ENCODE data around the gene ZSCAN5B.
"Not testable (repeated sequence)": the region's sequence is repeated elsewhere in the genome, so short reads cannot be mapped to it uniquely, and the experiment has no call there.

Gene ZSCAN5B, protein sequence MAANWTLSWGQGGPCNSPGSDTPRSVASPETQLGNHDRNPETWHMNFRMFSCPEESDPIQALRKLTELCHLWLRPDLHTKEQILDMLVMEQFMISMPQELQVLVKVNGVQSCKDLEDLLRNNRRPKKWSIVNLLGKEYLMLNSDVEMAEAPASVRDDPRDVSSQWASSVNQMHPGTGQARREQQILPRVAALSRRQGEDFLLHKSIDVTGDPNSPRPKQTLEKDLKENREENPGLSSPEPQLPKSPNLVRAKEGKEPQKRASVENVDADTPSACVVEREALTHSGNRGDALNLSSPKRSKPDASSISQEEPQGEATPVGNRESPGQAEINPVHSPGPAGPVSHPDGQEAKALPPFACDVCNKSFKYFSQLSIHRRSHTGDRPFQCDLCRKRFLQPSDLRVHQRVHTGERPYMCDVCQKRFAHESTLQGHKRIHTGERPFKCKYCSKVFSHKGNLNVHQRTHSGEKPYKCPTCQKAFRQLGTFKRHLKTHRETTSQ

DNA sequence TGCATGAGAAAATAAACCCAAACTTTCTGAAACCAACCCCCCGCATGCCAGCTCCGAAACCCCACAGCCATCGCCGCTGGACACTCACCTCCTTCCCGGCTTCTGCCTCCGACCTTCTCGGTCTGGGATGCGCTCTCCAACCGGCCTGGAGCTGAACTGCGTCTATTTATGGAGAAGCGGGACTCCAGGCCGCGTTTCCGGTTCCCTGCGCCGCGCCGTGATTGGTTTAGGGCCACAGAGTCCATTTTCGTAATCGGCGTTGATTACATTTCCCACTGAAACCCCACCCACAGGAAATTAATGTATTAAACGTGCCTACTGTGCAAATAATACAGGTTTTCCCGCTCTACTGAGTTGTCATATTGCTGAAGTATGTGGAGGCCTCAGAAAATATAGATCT lies at the start of gene ZSCAN5B:
Gene ZSCAN5B (minus strand): TSS at position 138 of the 400 bp plus-strand sequence. CDS start 4,731 bp downstream, outside the sequence.
- DNase-seq: not testable (repeated sequence)

DNA sequence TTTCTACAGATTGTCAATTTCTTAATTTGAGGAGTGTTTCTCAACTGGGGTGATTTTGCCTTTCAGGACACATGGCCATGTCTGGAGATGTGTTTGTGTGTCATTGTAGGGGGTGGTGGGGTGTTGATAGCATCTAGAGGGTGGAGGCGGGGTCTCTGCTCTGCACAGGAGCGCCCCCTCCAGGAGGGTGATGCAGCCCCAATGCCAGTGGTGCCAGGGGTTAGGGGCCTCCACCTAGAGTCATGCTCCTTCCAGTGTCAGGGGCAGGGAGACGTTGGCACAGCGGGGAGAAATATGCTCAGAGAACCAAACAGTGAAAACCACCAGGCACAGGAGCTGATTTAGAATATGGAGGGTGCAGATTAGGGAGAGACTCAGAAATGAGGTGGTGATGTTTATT lies 48.2 kb upstream of the ZSCAN5B start:
- DNase-seq: not testable (repeated sequence)

DNA sequence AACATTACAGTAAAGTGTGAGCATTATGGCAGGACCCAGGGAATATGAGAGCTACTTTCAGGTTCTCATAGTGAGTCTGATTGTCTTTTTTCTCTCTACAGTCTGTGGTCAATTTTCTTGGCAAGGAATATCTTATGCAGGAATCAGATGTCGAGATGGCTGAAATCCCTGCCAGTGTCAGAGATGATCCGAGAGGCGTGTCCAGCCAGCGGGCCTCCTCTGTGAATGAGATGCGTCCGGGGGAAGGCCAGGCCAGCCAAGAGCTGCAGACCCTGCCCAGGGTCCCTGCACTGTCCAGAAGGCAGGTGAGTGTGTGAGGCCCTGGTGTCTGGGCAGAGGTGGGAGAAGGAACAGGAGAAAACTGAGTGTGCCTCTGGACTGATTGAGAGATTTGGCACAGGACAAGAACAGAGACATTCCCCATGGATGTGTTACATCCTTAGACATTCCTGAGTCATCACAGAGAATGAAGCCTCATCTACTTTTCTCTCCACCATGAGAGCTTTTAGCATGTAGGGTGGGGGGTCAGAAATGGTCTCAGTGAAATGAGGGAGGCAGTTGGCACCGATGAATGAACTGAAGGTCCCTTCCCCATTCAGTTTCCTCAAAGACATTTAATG lies 47.6 kb upstream of the ZSCAN5B start:
- DNase-seq: no peak

DNA sequence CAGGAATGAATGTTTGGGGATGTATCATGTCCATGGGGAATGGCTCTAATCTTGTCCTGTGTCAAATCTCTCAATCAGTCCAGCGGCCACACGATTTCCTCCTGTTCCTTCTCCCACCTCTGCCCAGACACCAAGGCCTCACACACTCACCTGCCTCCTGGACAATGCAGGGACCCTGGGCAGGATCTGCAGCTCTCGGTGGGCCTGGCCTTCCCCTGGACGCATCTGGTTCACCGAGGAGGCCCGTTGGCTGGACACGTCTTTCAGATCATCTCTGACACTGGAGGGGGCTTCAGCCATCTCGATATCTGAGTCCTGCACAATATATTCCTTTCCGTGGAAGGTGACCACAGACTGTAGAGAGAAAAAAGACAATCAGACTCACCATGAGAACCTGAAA lies 25.9 kb upstream of the ZSCAN5B start:
- no peak for DNase-seq

DNA sequence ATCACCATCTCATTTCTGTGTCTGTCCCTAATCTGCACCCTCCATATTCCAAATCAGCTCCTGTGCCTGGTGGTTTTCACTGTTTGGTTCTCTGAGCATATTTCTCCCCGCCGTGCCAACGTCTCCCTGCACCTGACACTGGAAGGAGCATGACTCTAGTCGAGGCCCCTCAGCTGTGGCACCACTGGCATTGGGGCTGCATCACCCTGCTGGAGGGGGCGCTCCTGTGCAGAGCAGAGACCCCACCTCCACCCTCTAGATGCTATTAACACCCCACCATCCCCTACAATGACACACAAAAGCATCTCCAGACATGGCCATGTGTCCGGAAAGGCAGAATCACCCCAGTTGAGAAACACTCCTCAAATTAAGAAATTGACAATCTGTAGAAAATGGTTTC lies 25.3 kb upstream of the ZSCAN5B start:
- no peak for DNase-seq

DNA sequence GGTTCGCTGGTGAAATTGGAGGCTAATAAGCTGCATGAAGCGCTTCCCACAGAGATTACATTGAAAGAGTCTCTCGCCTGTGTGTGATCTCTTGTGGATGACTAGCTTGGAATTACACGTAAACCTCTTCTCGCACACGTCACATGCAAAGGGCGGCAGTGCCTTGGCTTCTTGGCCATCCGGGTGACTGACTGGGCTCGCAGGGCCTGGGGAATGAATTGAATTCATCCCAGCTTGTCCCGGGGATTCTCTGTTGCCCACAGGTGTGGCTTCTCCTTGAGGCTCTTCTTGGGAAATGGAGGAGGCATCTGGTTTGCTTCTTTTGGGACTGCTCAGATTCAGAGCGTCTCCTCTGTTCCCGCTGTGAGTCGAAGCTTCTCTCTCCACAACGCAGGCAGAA lies 24.3 kb upstream of the ZSCAN5B start:
- no peak for DNase-seq

DNA sequence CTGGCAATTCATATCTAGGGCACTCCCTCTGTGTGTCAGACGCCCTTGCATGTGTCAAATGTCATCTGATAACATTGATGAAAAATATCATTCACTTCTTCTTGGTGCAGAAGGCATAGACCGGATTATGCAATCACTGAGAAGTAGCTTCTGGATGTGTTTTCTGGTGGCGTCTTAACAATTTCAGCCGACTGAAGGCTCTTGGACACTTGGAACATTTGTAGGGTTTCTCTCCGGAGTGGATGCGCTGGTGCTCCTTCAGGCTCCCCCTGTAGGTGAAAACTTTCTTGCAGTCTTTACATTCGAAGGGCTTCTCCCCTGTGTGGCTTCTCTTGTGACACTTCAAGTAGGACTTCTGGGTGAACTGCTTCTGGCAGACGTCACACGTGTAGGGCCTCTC lies 23.9 kb upstream of the ZSCAN5B start:
- DNase-seq: not testable (repeated sequence)

DNA sequence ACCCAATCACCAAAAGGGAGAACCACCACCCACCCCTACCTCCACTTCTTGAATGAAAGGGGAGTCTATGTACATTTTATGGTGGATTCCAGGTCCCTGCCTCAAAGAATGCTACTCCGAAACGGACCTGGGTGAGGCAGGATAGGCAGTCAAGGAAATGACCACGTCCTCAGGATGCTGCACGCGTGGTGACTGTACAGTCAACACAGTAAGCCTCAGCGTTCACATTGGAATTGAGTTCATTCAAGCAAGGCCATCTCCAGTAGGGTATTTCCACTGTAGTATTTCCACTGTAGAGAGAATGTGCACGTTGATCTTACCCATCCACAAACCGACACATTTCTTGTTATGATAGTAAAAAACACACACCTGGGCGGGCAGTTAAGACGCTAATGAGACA lies 21.4 kb upstream of the ZSCAN5B start:
- no peak for DNase-seq

DNA sequence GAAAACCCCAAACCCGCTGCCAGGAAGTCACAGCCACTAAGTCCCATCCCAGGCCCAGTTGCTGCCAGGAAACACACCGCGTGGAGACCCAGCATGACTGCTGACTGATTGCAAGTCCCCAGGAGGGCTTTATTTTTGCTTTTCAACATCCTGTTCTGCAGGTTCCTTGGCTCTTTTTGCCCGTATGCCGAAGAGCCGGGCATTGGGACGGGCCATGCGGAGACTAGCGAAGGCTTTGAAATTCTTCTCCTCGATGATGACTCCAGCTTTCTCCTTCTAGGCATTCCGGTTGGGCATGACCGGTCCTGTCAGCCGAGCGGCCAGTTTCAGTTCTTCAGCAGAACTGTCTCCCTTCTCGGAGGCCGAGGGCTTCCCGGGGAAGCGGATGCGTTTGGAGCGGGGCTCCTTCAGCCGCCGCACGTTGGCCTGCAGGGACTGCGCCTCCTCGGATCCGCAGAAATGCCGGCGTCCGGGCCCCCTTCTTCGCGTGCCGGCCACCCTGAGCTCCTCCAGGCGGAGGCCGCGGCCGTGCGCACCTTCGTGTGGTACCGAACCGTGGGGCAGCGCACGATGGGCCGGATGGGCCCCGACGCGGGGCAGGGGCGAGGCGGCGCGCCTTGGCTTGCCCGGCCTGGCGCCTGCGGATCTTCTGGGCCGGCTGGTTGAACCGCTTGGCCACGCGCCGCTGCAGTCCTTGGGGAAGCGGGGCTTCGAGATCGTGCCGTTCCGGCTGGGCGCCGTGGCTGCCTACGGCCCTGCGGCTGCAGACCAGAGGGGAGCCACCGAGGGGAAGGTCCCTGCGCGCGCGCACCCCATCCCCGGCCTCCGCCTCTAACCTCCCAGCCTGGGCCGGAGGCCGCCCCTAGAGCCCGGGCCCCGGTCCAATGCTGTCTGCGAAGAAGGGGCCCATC lies 19.7 kb upstream of the ZSCAN5B start:
- no peak for DNase-seq

DNA sequence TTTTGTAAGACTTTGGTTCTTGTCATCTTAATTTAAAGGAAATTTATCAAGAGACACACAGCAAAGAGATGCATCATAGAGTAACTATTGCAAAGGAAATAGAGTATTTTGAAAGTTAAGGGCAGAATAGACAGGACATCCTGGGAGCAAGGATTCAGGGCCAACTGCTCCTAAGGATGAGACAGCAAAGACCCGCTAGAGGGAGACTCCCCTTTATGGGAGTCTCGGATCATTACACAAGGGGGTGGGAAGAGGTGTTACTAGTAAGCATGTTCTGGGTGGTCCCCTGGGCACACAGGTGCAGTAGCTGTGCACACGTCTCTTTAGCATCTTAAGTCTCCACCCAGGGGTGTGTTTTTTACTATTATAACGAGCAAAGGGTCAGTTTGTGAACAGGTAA lies 14.1 kb upstream of the ZSCAN5B start:
- no peak for DNase-seq

DNA sequence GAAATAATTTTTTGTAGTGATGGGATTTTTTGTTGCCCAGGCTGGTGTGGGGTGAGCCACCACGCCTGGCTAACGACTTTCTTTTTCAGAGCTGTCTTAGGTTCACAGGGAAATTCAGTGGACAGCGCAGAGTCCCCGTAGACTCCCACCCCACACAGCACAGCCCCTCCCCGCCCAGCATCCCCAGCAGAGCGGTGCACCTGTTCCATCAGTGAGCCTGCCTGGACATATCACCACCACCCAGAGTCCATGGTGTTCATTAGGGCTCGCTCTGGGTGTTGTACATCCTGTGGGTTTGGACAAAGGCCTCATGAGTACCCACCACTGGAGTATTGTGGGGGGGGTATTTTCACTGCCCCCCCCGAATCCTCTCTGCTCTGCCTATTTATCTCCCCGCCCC lies 12.5 kb upstream of the ZSCAN5B start:
- DNase-seq: not testable (repeated sequence)

DNA sequence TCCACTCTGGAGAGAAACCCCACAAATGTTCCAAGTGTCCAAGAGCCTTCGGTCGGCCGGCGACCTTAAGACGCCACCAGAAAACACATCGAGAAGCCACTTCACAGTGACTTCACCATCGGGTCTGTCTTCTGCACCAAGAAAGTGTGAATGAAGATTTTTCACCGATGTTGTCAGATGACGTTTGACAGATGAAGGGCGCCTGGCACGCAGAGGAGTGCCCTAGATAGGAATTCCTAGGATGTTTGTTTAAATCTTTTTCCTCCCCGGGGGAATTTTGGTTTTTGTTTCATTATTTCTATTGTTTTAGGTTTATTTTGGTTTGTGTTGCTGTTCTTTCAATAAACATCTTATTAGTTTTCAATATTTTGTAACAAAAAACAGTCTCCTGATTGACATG lies 11.5 kb upstream of the ZSCAN5B start:
- DNase-seq: no peak

DNA sequence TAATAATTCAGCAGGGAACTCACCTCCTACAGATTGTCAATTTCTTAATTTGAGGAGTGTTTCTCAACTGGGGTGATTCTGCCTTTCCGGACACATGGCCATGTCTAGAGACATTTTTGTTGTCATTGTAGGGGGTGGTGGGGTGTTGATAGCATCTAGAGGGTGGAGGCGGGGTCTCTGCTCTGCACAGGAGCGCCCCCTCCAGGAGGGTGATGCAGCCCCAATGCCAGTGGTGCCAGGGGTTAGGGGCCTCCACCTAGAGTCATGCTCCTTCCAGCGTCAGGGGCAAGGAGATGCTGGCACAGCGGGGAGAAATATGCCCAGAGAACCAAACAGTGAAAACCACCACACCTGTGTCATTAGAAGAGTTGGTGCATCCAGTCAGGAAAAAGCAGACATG lies 10.0 kb upstream of the ZSCAN5B start:
- DNase-seq: not testable (repeated sequence)

DNA sequence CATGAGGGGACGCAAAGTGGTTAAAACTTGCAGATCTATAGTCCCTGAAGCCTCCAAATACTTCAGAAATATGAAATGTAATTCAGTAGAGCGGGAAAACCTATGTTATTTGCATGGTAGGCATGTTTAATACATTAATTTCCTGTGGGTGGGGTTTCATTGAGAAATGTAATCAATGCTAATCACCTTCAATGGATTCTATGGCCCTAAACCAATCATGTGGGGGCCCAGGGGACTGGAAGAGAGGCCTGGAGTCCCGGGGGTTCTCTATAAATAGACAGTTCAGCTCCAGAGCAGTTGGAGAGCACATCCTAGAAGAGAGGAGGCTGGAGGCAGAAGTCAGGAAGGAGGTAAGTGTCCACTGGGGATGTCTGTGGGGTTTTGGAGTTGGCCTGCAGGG lies 4.4 kb upstream of the ZSCAN5B start, which contains the start of gene ZSCAN5C:
Gene ZSCAN5C (plus strand): TSS at position 301 of the 400 bp plus-strand sequence. CDS start 3,641 bp downstream, outside the sequence.
- no peak for DNase-seq

DNA sequence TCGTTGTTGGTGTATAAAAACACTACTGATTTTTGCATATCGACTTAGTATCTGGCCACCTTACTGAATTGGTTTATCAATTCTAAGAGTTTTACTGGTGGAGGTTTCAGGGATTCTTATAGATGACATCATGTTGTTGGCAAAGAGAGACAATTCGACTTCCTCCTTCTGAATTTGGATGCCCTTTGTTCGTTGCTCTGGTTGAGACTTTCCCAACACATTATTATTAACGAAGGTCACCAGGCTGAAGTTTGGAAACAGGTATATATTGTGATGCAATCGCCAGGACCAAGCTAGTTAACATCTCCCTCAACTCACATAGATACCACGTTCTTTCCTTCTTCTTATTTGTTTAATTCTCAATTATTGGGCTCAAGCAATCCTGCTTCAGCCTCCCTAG lies 2.1 kb upstream of the ZSCAN5B start:
- DNase-seq: no peak

DNA sequence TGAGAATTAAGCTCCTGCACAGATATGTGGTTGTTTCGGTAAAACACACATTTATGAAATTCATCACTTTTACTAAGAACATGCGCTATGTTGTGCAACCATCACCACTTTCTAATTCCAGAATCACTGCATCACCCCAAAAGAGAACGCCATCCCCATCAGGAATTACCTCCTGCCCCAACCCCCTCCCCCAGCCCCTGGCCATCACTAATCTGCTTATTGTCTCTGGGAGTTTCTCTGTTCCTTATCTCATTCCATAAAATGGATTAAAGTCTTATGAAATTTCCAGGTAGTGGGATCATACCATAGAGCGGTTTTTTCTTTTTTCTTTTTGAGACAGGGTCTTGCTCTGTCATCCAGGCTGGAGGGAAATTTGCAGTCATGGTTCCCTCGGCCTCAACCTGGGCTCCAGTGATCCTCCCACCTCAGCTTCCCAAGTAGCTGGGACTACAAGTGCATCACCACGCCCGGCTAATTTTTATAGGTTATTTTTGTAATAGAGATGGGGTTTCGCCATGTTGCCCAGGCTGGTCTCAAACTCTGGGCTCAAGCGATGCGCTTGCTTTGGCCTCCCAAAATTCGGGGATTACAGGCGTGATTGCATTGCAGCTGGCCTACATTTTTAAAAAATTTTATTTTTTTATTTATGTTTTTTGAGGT lies 3.5 kb downstream of the ZSCAN5B start:
- no peak for DNase-seq

DNA sequence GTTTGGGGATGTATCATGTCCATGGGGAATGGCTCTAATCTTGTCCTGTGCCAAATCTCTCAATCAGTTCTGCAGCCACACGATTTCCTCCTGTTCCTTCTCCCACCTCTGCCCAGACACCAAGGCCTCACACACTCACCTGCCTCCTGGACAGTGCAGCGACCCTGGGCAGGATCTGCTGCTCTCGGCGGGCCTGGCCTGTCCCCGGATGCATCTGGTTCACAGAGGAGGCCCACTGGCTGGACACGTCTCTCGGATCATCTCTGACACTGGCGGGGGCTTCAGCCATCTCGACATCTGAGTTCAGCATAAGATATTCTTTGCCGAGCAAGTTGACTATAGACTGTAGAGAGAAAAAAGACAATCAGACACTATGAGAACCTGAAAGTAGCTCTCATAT lies 5.9 kb downstream of the ZSCAN5B start:
- no peak for DNase-seq

DNA sequence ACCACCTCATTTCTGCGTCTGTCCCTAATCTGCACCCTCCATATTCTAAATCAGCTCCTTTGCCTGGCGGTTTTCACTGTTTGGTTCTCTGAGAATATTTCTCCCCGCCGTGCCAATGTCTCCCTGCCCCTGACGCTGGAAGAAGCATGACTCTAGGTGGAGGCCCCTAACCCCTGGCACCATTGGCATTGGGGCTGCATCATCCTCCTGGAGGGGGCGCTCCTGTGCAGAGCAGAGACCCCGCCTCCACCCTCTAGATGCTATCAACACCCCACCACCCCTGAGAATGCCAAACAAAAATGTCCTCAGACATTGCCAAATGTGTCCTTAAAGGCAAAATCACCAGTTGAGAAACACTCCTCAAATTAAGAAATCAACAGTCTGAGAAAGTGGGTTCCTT lies 6.5 kb downstream of the ZSCAN5B start:
- no peak for DNase-seq

DNA sequence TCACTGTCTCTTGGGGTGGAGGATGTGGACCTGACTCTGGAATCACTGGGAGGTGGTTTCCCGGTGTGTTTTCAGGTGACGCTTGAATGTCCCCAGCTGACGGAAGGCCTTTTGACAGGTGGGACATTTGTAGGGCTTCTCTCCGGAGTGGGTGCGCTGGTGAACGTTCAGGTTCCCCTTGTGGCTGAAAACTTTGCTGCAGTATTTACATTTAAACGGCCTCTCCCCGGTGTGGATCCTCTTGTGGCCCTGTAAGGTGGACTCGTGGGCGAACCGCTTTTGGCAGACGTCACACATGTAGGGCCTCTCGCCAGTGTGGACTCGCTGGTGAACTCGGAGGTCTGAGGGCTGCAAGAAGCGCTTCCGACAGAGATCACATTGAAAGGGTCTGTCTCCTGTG lies 7.8 kb downstream of the ZSCAN5B start:
- no peak for DNase-seq

DNA sequence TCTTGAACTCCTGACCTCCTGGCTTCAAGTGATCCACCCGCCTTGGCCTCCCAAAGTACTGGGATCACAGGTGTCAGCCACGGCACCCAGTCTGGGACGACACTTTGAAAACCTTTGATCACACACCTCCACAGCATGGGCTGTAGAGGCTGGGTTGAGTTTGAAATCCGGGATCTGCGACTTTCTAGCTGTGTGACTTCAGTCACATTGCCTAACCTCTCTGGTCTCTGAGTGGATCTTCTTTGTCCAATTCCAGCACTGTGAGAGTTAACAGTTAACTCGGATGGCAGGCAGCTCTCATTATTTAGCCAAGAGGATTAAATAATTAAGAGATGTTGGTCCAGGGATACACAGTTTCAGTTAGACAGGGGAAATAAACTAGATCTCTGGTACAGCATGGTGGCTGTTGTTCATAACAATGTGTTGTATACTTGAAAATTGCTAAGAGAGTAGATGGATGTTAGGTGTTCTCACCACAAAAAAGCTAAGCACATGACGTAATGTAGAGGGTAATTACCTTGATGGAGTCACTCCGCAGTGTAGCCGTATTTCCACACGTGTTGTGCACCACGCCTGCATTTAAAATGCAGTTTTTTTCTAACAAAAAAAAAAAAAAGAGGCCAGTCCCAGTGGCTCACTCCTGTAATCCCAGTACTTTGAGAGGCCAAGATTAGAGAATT lies 19.9 kb downstream of the ZSCAN5B start:
- no peak for DNase-seq

DNA sequence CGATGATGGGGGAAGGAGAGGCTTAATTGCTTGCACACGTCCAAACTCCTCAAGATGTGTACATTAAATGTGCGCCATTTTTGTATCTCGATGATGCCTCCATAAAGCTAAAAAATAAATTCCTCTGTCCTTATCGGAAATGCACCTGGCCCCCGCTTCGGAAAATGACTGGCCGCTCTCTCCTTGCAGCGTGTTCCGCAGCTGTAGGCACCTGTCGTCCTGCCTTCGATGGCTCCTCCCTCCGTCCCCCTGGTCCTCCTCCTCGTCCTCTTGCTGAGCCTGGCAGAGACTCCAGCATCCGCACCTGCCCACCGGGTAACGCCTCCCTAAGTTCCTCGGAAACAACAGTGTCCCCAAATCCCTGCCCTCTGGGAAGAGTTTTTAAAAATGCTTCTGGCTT lies 20.7 kb downstream of the ZSCAN5B start:
- DNase-seq: no peak

DNA sequence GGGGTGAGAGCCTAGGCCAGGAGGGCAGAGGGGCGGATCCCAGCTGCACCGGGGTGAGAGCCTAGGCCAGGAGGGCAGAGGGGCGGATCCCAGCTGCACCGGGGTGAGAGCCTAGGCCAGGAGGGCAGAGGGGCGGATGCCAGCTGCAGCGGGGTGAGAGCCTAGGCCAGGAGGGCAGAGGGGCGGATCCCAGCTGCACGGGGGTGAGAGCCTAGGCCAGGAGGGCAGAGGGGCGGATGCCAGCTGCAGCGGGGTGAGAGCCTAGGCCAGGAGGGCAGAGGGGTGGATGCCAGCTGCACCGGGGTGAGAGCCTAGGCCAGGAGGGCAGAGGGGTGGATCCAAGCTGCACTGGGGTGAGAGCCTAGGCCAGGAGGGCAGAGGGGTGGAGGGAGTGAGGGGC lies 21.3 kb downstream of the ZSCAN5B start:
- DNase-seq: not testable (repeated sequence)
